Stimulated activated CD4-positive, alpha-beta T cell treated with anti-CD3 and anti-CD28 coated beads, Interleukin-1b, Interleukin-23, amount 100 ng/mL, for 4 hours (primary cell): ENCODE results near the gene DLGAP4.

Source experiments
- DNase-seq, 2 donors: peaks; one replicate each; pipeline ENCODE4 v3.0.0-alpha.2; 2020; ENCODE audit warnings: low read depth in 2 of 2

Gene DLGAP4

DNA sequence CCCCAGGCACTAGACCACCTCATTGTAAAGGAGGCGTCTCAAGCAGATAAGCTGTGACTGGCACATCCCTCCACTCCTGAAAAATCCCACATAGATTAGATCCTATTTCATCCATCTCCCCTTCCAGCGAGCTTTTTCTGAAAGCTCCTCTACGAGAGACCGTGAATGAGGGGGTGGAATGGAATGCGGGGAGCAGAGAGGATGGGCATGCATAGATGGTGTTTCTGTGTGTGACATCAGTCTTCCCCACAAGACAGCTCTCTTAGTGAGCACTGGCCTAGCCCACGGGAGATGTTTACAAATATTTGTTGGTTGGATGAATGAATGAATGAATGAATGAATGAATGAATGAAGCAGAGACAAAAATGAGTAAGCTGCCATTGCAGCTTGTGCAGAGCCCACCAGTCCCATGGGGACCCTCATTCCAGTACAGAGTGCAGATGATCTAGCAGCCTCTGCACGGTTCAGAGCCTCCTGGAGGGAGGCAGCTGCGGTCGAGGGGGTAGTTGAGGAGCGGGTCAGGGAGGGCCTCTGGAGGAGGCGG is 98.4 kb downstream of the DLGAP4 start:
- no peak for DNase-seq

- no peak for DNase-seq
Observed at GRCh38 chr20:36405255-36405654, 99.1 kb downstream of the DLGAP4 start.

DNA sequence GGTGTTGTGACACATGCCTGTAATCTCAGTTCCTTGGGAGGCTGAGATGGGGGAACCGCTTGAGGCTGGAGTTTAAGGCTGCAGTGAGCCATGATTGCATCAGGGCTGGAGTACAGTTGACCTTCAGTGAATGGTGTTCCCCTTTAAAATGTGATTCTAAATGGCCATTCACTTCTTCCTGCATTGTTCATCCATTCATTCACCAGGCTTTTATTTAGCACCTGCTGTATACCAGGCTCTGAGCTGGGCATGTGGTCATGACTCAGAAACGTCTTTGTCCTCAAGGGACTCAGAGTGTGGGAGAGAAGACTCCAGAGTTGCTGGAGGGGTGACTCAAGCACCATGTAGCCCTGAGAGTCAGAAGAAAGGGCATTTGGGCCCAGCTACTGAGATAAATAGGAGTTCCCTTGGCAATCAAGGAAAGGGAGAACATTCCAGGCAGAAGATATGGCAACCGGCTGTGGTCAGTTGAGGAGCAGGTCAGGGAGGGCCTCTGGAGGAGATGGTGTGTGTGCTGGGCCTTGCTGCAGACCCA is 101.1 kb downstream of the DLGAP4 start:
- no peak for DNase-seq

DNA sequence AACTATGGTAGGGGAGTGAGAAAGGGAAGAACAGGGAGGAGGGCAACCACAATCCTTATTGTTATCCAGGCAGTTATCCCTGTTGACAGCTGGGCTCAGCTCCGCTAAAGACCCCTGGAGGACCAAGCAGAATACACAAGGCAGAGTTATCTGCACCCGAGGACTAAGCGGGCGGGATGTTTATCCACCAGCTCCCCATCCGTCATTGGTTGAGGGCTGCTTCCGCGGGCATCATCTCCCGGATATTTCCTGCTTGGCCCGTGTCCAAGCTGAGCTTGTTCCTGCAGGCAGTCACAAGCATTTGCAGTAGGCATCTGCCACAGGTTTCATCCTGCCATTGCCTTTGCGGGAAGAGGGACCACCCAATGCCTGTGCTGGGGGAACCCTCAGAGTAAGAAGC is 102.1 kb downstream of the DLGAP4 start:
- no peak for DNase-seq

- DNase-seq = no peak
Observed at GRCh38 chr20:36411861-36412454, 105.8 kb downstream of the DLGAP4 start.

DNA sequence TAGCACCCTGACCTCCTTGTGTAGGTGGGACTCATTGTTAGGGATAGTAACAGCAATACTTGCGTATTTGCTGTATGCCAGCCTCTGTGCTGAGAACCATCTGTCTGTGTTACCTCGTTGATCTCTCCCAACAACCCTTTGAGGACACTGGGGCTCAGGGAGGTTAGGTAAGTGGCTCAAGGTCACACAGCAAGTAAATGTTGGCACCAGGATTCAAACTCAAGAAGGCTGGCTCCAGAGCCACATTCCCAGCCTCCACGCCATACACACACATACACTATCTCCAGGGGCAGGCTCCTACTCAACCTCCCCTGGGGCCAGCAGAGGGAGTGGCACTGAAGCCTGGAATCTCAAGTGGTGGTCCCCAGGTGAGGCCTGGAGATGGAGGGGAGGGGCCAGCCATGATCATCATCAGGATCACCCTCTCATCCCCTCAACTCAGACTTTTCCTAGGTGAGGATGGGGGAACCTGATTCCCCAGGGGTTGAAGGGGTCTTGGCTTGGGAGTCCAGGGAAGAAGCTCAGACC is 109.4 kb downstream of the DLGAP4 start:
- DNase-seq = no peak

DNA sequence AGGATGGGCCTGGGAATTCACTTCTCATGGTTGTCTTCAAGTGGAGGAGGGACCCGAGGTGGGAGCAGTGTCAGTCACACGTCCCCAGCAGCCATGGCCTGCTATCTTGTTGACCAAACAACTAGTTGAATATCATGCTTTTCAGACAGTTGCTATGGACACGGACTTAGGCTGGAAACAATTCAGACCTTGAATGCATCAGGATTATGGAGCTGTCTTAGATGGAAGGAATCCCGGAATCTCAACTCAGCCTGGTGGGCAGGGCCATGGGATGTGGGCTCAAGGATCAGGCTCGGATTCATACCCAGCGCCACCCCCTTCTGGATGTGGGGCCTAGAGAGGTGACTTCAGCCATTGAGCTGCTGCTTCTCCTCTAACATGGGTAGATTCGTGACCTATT is 112.6 kb downstream of the DLGAP4 start:
- no peak for DNase-seq

GRCh38 chr20:36421641-36422040 is 115.5 kb downstream of the DLGAP4 start:
- no peak for DNase-seq

DNA sequence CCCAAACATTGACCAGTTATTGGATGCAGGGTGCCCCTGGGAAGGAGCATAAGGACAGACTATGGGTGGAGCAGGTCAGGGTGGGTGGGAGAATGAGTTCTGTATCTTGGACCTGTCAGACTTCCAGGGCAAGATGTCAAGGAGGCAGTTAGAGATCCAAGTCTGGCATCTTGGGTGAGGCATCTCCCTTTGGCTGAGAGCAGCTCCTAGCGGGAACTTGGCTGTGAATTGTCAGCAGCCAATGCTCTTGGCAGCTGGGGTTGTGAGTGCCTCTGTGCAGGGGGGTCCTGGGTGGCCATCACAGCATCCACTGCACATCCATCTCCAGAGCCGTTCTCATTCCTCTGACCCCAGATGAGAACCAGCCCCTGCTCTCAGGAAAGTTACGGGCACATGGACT is 118.2 kb downstream of the DLGAP4 start:
- no peak for DNase-seq

GRCh38 chr20:36425166-36425565 is 119.0 kb downstream of the DLGAP4 start:
- DNase-seq = no peak

- DNase-seq = no peak
Observed at GRCh38 chr20:36431604-36432003, 125.5 kb downstream of the DLGAP4 start.

DNA sequence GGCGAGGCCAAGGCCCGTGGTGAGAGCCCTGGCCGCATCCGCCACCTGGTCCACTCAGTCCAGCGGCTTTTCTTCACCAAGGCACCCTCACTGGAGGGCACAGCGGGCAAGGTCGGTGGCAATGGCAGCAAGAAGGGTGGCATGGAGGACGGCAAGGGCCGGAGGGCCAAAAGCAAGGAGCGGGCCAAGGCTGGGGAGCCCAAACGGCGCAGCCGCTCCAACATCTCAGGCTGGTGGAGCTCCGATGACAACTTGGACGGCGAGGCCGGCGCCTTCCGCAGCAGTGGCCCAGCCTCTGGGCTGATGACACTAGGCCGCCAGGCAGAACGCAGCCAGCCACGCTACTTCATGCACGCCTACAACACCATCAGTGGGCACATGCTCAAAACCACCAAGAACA is 126.0 kb downstream of the DLGAP4 start:
- DNase-seq = no peak

- no peak for DNase-seq
Observed at GRCh38 chr20:36434383-36434782, 128.2 kb downstream of the DLGAP4 start.

DNA sequence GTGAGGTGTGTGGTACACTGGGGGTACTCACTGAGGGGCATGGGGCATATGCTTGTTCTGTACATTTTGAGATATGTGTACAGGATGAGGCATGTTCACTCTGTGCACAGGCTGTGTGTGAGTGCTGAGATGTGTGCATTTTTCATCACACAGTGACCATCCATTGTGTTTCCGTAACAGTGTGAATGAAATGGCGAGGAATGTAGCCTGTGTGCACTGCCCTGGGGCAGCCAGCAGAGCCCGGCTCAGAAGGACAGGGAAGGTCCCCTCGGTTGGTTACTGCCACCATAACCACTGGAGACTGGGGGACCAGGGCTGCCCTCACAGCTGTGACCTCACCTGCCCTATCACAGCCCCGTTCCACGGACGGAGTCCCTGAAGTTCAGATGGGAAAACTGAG is 129.0 kb downstream of the DLGAP4 start:
- no peak for DNase-seq

- peak; percentile 81 to 82 for DNase-seq
Observed at GRCh38 chr20:36435592-36436541, 129.7 kb downstream of the DLGAP4 start.

DNA sequence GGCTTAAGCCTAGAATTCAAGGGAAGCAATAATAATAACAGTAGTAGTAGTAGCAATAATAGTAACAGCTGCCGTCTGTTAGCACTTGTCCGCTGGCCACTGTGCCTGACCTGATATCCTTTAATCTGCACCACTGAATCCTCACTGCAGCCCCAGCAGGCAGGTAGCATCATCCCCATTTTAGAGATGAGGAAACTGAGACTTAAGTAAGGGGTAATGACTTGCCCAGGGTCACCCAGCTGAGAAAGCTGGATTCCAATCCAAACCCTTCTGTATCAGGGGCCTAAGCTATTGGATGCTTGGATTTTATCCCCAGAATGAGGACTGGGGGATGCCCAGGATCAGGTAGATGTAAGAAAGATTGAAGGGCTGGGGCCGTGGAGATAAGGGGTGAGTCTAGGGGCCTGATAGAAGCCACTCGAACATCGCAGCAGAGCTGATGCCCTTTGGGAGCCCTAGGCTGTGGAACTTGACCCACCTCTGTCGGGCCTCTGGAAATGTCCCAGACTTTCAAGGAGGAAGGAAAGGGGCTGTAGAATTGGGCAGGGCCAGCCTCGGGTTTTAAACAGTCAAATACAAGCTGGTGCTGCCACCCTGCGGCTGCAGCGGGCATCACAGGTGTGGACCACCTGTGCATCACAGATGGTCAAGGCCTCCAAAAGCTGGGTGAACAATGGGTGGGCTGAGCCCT is 133.0 kb downstream of the DLGAP4 start:
- peak; percentile 57 to 66 for DNase-seq

- no peak for DNase-seq
Observed at GRCh38 chr20:36439731-36440072, 133.6 kb downstream of the DLGAP4 start.

- no peak for DNase-seq
Observed at GRCh38 chr20:36440370-36441026, 134.4 kb downstream of the DLGAP4 start.

GRCh38 chr20:36441027-36441414 is 134.9 kb downstream of the DLGAP4 start:
- DNase-seq = no peak

DNA sequence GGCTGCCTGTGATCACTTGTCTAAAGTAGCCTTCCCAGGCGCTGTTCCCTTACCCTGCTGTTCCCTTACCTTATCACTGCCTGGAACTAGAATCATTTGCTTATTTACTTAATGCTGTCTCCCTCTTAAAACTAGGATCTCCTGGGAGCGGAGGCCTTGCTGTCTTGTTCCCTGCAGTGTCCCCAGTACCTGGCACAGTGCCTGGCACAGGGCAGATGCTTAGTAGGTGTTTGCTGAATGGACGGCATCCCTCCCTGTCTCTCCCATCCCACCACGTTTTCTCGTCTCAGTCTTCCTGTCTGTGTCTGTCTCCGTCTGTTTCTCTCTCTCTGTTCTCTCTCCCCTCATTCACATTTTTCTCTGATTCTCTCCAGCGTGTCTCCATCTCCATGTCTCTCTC is 135.3 kb downstream of the DLGAP4 start:
- DNase-seq = no peak

DNA sequence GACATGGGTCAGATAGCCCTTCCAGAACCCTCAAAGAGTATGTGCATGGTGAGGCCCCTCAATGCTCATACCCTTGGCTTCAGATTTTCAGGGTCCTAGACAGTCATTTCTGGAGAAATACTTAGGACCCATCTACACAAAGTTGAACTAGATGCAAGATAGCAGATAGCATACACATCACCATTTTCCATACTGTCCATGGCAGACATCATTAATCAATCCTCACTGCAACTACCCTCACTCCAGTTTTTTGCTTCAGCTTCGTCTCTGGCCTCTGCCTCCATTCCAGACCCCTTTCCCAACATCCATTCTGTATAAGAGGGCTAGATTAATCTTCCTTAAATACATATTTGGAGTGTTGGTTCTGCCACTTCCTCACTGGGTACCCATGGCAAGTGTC is 139.7 kb downstream of the DLGAP4 start:
- DNase-seq = no peak
